GM18519 (cell line): ENCODE measurements around the gene RPL12.

Experiments
- ATAC-seq: cut with Tn5 transposase; IDR thresholded peaks from one replicate; pipeline ENCODE4 v1.9.1; 2021; ENCODE audit warnings: mild to moderate bottlenecking, moderate library complexity; ENCODE audit not compliant: unreplicated experiment, low FRiP score

RPL12 gene

GRCh38 chr9:127407492-127407843 lies 43.7 kb downstream of the RPL12 start:
- no peak for ATAC-seq

- no peak for ATAC-seq
Measured at GRCh38 chr9:127406799-127407491, 44.3 kb downstream of the RPL12 start.

- no peak for ATAC-seq
Measured at GRCh38 chr9:127405344-127406125, 45.7 kb downstream of the RPL12 start.

DNA sequence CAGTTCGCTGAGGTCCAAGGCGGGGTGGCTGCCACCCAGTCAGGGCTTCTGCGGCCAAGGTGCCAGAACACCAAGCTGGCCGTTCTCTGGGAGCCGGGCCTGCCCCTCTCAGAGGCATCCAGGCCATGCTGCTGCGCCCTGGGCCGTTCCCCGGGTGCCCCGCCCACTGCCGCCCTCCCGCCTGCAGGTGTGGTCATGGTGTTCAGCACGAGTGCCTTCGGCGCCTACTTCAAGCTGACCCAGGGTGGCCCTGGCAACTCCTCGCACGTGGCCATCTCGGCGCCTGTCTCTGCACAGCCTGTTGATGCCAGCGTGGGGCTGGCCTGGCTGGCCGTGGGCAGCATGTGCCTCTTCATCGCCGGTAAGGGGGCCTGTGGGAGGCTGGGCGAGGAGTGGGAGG lies 46.6 kb downstream of the RPL12 start:
- ATAC-seq = no peak

DNA sequence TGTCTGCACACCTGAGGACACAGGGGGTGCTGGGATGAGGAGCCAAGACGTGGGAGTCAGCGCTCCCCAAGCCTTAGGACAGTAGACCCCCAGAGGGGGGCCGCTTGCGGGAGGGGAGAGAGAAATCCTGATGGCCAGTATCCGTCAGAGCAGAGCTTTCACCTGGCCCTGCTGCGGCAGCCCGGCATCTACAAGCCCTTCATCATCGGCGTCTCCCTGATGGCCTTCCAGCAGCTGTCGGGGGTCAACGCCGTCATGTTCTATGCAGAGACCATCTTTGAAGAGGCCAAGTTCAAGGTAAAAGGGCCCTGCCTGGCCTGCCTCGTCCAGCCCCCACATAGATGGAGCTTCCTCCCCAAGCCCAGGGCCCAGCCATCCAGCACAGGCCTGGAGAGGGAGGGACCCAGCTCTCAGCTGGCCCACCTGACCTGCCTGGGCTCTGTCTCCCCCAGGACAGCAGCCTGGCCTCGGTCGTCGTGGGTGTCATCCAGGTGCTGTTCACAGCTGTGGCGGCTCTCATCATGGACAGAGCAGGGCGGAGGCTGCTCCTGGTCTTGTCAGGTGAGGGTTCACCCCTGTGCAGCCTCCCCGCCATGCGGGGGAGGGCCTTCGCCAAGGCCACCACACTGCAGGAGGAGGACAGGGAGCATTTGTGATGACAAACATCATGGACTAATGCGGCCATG lies 47.6 kb downstream of the RPL12 start:
- ATAC-seq = no peak

DNA sequence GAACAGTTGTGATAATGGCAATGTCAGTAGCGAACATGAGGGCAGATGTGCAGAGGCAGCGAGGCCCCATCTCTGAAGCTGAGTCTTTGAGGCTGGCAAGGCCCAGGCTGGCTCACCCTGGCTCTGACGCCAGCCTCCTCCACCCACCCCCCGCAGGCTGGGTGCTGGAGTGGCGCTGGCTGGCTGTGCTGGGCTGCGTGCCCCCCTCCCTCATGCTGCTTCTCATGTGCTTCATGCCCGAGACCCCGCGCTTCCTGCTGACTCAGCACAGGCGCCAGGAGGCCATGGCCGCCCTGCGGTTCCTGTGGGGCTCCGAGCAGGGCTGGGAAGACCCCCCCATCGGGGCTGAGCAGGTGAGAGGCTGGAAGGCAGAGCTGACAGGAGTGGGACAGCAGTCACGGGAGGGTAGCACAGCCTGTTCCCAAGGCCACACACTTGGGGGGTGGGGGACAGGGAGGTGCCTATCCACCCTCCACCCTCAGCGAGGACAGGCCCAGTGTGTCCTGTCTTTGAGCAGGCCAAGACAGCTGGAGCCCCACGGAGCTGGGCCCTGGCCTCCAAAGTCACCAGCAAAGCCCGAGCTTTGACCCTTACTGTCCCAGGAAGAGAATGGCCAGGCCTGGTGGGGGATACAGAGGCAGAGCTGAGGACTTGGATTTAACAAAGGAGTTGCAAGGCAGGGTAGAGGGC lies 48.7 kb downstream of the RPL12 start:
- no peak for ATAC-seq

DNA sequence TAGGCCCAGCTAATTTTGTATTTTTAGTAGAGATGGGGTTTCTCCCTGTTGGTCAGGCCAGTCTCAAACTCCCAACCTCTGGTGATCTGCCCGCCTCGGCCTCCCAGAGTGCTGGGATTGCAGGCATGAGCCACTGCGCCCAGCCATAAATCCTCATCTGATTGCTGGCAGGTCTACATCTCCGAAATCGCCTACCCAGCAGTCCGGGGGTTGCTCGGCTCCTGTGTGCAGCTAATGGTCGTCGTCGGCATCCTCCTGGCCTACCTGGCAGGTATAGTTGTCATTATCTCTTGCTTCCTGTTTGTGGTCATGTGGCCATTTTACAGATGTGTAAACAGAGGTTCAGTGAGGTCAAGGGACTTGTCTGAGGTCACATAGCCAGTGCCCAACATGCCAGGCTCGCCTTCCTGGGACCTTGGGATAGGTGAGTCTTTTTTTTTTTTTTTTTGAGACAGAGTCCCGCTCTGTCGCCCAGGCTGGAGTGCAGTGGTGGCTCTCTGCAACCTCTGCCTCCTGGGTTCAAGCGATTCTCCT lies 51.4 kb downstream of the RPL12 start:
- ATAC-seq = no peak

DNA sequence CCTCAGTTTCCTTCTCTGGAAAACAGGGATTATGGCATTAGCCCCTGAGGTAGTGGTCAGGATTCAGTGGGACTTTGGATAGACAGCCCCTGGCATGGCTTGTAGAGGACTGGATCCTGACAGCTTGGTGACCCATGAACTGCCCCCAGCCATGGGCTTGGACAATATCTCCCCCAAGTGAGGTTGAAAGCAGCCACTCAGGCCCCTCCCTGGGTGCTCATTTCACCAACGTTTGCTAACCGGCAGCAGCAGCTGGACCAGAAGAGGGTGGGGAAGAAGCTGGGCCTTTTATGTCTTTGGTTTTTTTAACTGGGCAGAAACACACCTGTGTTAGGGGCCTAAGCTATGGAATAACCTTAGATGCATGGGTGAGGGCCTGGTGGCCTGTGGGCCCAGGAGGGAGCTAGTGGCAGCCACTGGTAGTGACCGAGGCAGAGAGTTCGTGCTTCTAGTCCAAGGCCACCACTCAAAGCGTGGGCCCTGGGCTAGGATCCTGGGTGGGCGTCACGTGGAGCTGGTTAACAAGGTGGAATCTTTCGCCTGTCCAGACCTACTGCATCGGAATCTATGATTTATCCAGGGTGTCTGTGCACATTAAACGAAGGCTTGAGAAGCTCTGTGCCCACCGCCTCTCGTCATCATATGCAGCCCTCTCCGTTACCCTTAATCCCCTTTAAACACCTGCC lies 52.3 kb downstream of the RPL12 start:
- no peak for ATAC-seq

- no peak for ATAC-seq
Measured at GRCh38 chr9:127398275-127398647, 52.9 kb downstream of the RPL12 start.
